OCI-LY7 (cell line): ENCODE measurements around the gene TNNT1. TPM values are rescaled to one million over a fixed set of nuclear protein-coding genes. Genes with fewer than 3 reads are reported as not detected.

Experiments
- BruUV-seq: library from RNA; stranded (reverse); fragments of 400-500 nt; replicated peaks from 2 replicates; lab custom pipeline; 2021; lab: Mats Ljungman, UMichigan
- CTCF ChIA-PET: fragments of 300-600 bp; sonication (Branson Sonifier 250); formaldehyde crosslinking; loops from one replicate; lab custom pipeline; 2022; ENCODE audit warnings: antibody characterized with exemption; ENCODE audit not compliant: unreplicated experiment; lab: Charles Lee
- POLR2A ChIA-PET: fragments of 300-600 bp; sonication (Branson Sonifier 250); formaldehyde crosslinking; loops from one replicate; lab custom pipeline; 2022; ENCODE audit warnings: antibody characterized with exemption; lab: Charles Lee
- DNase-seq: peaks from one replicate; pipeline ENCODE4 v3.0.0-alpha.2; 2015; ENCODE audit warnings: low spot score
- H2AFZ ChIP-seq: fragments of 200-600 bp; sonication (generic), shearing (Covaris generic); 2 replicates; pipeline ENCODE4 v1.6.1; 2014; ENCODE audit warnings: mild to moderate bottlenecking, antibody characterized with exemption, low read length, moderate library complexity
- H3K27ac ChIP-seq: fragments of 200-600 bp; sonication (generic); 2 replicates; pipeline ENCODE4 v1.5.1; 2014; ENCODE audit warnings: mixed run types, low read depth, mild to moderate bottlenecking, moderate library complexity, low read length, inconsistent platforms; ENCODE audit not compliant: poor library complexity, severe bottlenecking
- H3K36me3 ChIP-seq: fragments of 200-600 bp; sonication (generic); 2 replicates; pipeline ENCODE4 v1.6.1; 2014; ENCODE audit warnings: mild to moderate bottlenecking, antibody characterized with exemption, low read length, moderate library complexity, mixed read lengths; ENCODE audit not compliant: insufficient read depth
- H3K4me1 ChIP-seq: fragments of 200-600 bp; sonication (generic); 2 replicates; pipeline ENCODE4 v1.5.1; 2014; ENCODE audit warnings: mild to moderate bottlenecking, low read length; ENCODE audit not compliant: insufficient read depth, poor library complexity, severe bottlenecking
- H3K4me2 ChIP-seq: fragments of 200-600 bp; sonication (generic); 2 replicates; pipeline ENCODE4 v1.6.1; 2014; ENCODE audit warnings: mild to moderate bottlenecking, low read length
- H3K4me3 ChIP-seq: fragments of 200-600 bp; sonication (generic); 2 replicates; pipeline ENCODE4 v1.5.1; 2014; ENCODE audit warnings: mild to moderate bottlenecking, low read depth, low read length; ENCODE audit not compliant: poor library complexity, severe bottlenecking
- H3K79me2 ChIP-seq: fragments of 200-600 bp; sonication (generic); 2 replicates; pipeline ENCODE4 v1.6.1; 2016; ENCODE audit warnings: low read depth, mild to moderate bottlenecking, low read length, moderate library complexity, mixed read lengths; ENCODE audit not compliant: insufficient read depth
- H3K9me2 ChIP-seq: fragments of 200-600 bp; sonication (generic); 2 replicates; pipeline ENCODE4 v1.6.1; 2016; ENCODE audit warnings: mild to moderate bottlenecking, low read length, mixed read lengths; ENCODE audit not compliant: insufficient read depth
- H3K9me3 ChIP-seq: fragments of 200-600 bp; sonication (generic); 2 replicates; pipeline ENCODE4 v1.6.1; 2014; ENCODE audit warnings: mild to moderate bottlenecking, mixed run types, low read length, mixed read lengths
- H4K20me1 ChIP-seq: fragments of 200-600 bp; sonication (generic); 2 replicates; pipeline ENCODE4 v1.6.1; 2014; ENCODE audit warnings: mild to moderate bottlenecking, antibody characterized with exemption, low read length, moderate library complexity, mixed read lengths; ENCODE audit not compliant: insufficient read depth
- EZH2phosphoT487 ChIP-seq: fragments of 200-600 bp; sonication (generic); IDR thresholded peaks from 2 replicates; pipeline ENCODE4 v1.6.1; 2018; ENCODE audit warnings: low read depth, borderline replicate concordance, mild to moderate bottlenecking, mixed run types, antibody characterized with exemption, low read length, moderate library complexity, mixed read lengths
- intact Hi-C: fragments of 100-400 bp; cut with micrococcal nuclease; formaldehyde crosslinking; loops from one replicate; pipeline ENCODE4 v1.10.0; 2022; ENCODE audit not compliant: unreplicated experiment
- total RNA-seq, 2 experiments: library from RNA; depleted of rRNA in 1 of 2; stranded (reverse); fragments of >200 nt in 1 of 2; shearing (Covaris generic) in 1 of 2; gene quantifications; 2 replicates each; pipeline ENCODE4 v1.2.3, GENCODE V29; 2014 to 2022
- TF ChIP-seq, protein P1 (sequence below): fragments of 200-600 bp; sonication (generic); conservative IDR thresholded peaks from 2 replicates; pipeline ENCODE4 v1.5.1; 2014; ENCODE audit warnings: mild to moderate bottlenecking, antibody characterized with exemption, low read length, moderate library complexity, mixed read lengths

The TNNT1 gene
- total RNA-seq, 2 experiments from 2014 or later = 11.2 to 21.9 TPM

- H3K79me2 ChIP-seq = no peaks in the 10 kb centered on the region
- H3K4me1 ChIP-seq = peaks cover 14% of the 10 kb centered on the region
- H3K36me3 ChIP-seq = no peaks in the 10 kb centered on the region
- H3K4me2 ChIP-seq = no peak overlapping the region
- no peak overlapping the region for H3K27ac ChIP-seq
- intact Hi-C loops = no loop called here
- no peaks in the 10 kb centered on the region for H4K20me1 ChIP-seq
- ChIA-PET CTCF (no interaction called here), POLR2A (no interaction called here)
- BruUV-seq = no TSS peak
- TF ChIP-seq EZH2phosphoT487 = no peak
- TF ChIP-seq, protein P1, sequence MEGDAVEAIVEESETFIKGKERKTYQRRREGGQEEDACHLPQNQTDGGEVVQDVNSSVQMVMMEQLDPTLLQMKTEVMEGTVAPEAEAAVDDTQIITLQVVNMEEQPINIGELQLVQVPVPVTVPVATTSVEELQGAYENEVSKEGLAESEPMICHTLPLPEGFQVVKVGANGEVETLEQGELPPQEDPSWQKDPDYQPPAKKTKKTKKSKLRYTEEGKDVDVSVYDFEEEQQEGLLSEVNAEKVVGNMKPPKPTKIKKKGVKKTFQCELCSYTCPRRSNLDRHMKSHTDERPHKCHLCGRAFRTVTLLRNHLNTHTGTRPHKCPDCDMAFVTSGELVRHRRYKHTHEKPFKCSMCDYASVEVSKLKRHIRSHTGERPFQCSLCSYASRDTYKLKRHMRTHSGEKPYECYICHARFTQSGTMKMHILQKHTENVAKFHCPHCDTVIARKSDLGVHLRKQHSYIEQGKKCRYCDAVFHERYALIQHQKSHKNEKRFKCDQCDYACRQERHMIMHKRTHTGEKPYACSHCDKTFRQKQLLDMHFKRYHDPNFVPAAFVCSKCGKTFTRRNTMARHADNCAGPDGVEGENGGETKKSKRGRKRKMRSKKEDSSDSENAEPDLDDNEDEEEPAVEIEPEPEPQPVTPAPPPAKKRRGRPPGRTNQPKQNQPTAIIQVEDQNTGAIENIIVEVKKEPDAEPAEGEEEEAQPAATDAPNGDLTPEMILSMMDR = no peak
- DNase-seq = no peak
- no peaks in the 10 kb centered on the region for H3K9me2 ChIP-seq
- H3K4me3 ChIP-seq = no peak overlapping the region
- no peaks in the 10 kb centered on the region for H3K9me3 ChIP-seq
- H2AFZ ChIP-seq = no peak overlapping the region
Measured at GRCh38 chr19:55181740-55182139, 32.7 kb upstream of the TNNT1 start.

GRCh38 chr19:55179606-55180484 is 30.8 kb upstream of the TNNT1 start, which contains the start of gene SYT5:
Gene SYT5 (minus strand): TSS chr19:55180289. CDS start chr19:55179041, 1,248 bp downstream.
- peak within 1 kb of the TSS; percentile 65 for H3K4me3 ChIP-seq
- H3K9me2 ChIP-seq = no peaks in the 10 kb centered on the region
- intact Hi-C loops = loop anchor here (2.0 kb wide), 1 partner anchor 79 kb away; the partner anchor contains the start of gene PPP6R1
- TF ChIP-seq, protein P1 = no peak
- ChIA-PET POLR2A (no interaction called here), CTCF (no interaction called here)
- H3K79me2 ChIP-seq = no peaks in the 10 kb centered on the region
- DNase-seq = peak; percentile 29
- BruUV-seq = no TSS peak
- no peaks in the 10 kb centered on the region for H4K20me1 ChIP-seq
- no peak within 1 kb of the TSS for H3K27ac ChIP-seq
- peaks cover 19% of the 10 kb centered on the region for H3K4me1 ChIP-seq
- peak within 1 kb of the TSS; percentile 75 for H3K4me2 ChIP-seq
- no peaks in the 10 kb centered on the region for H3K9me3 ChIP-seq
- peak within 1 kb of the TSS; percentile 10; the same call in 1 of the 2 replicates for H2AFZ ChIP-seq
- no peaks in the 10 kb centered on the region for H3K36me3 ChIP-seq
